HepG2 (cell line): ENCODE measurements around the gene RRAS. TPM values are rescaled to one million over a fixed set of nuclear protein-coding genes. Genes with fewer than 3 reads are reported as not detected.

Experiments used
- AGO1 ChIP-seq: fragments of 200-400 bp; formaldehyde crosslinking; IDR thresholded peaks from 2 replicates; pipeline ENCODE4 v1.6.1; 2017; ENCODE audit warnings: mild to moderate bottlenecking, low read depth, low read length, moderate library complexity; ENCODE audit not compliant: poor library complexity, severe bottlenecking
- ATF7 ChIP-seq, 2 experiments: fragments of 450-650 bp in 1 of 2; sonication (generic) in 1 of 2; formaldehyde crosslinking in 1 of 2; IDR thresholded peaks; 2 replicates each; pipeline versions ENCODE4 v1.4.0 to v1.6.1; 2016 to 2020; ENCODE audit warnings: antibody characterized with exemption in 1 of 2, mild to moderate bottlenecking in 1 of 2, missing genetic modification reagents in 1 of 2
- ATF7-NPFF ChIP-seq: sonication (generic); formaldehyde crosslinking; IDR thresholded peaks from 2 replicates; pipeline ENCODE4 v1.8.1; 2023; ENCODE audit warnings: mild to moderate bottlenecking, low read depth, missing genetic modification reagents, moderate library complexity
- CBX5 ChIP-seq: sonication (generic); formaldehyde crosslinking; IDR thresholded peaks from 2 replicates; pipeline ENCODE4 v1.4.0; 2020; ENCODE audit warnings: missing genetic modification reagents, borderline replicate concordance
- DMAP1 ChIP-seq: IDR thresholded peaks from 2 replicates; pipeline ENCODE4 v1.6.1; 2016
- FOXM1 ChIP-seq: sonication (generic); formaldehyde crosslinking; IDR thresholded peaks from 2 replicates; pipeline ENCODE4 v1.5.0; 2020; ENCODE audit warnings: missing genetic modification reagents
- GTF2F1 ChIP-seq: fragments of 150-350 bp; IDR thresholded peaks from 2 replicates; pipeline ENCODE4 v1.6.1; 2014; ENCODE audit warnings: low read length
- HDAC1 ChIP-seq: sonication (generic); formaldehyde crosslinking; IDR thresholded peaks from 2 replicates; pipeline ENCODE4 v1.5.1; 2020; ENCODE audit warnings: mild to moderate bottlenecking, missing genetic modification reagents
- KDM5B ChIP-seq: sonication (generic); formaldehyde crosslinking; IDR thresholded peaks from 2 replicates; pipeline ENCODE4 v1.4.0; 2020; ENCODE audit warnings: missing genetic modification reagents, mild to moderate bottlenecking, borderline replicate concordance
- MTF1 ChIP-seq: sonication (generic); formaldehyde crosslinking; IDR thresholded peaks from 2 replicates; pipeline ENCODE4 v1.5.0; 2020; ENCODE audit warnings: missing genetic modification reagents
- NR3C1 ChIP-seq: sonication (generic); formaldehyde crosslinking; IDR thresholded peaks from 2 replicates; pipeline ENCODE4 v1.4.0; 2020; ENCODE audit warnings: missing genetic modification reagents
- POLR2G ChIP-seq: fragments of 200-400 bp; formaldehyde crosslinking; IDR thresholded peaks from 2 replicates; pipeline ENCODE4 v1.6.1; 2018; ENCODE audit warnings: mild to moderate bottlenecking, low read depth, low read length, moderate library complexity
- SNAPC2 ChIP-seq: sonication (generic); formaldehyde crosslinking; IDR thresholded peaks from 2 replicates; pipeline ENCODE4 v1.8.1; 2022; ENCODE audit warnings: mild to moderate bottlenecking, missing genetic modification reagents
- STAT6 ChIP-seq: sonication (generic); formaldehyde crosslinking; IDR thresholded peaks from 2 replicates; pipeline ENCODE4 v1.4.0; 2020; ENCODE audit warnings: missing genetic modification reagents, mild to moderate bottlenecking, borderline replicate concordance
- TGIF2 ChIP-seq: IDR thresholded peaks from 2 replicates; pipeline ENCODE4 v1.6.1; 2016; ENCODE audit warnings: control low read depth, missing compliant biosample characterization
- ZBTB38 ChIP-seq: sonication (generic); formaldehyde crosslinking; IDR thresholded peaks from 2 replicates; pipeline ENCODE4 v1.5.1; 2020; ENCODE audit warnings: mild to moderate bottlenecking, missing genetic modification reagents
- ZMYM4 ChIP-seq: sonication (generic); formaldehyde crosslinking; IDR thresholded peaks from 2 replicates; pipeline ENCODE4 v1.8.1; 2023; ENCODE audit warnings: mild to moderate bottlenecking, missing genetic modification reagents
- ZNF121 ChIP-seq: sonication (generic); formaldehyde crosslinking; IDR thresholded peaks from 2 replicates; pipeline ENCODE4 v1.5.0; 2020; ENCODE audit warnings: mild to moderate bottlenecking, missing genetic modification reagents
- ZNF160 ChIP-seq: sonication (generic); formaldehyde crosslinking; IDR thresholded peaks from 2 replicates; pipeline ENCODE4 v1.8.0; 2022; ENCODE audit warnings: mild to moderate bottlenecking, inconsistent platforms, missing genetic modification reagents
- ZNF550 ChIP-seq: sonication (generic); formaldehyde crosslinking; IDR thresholded peaks from 2 replicates; pipeline ENCODE4 v1.4.0; 2020; ENCODE audit warnings: mild to moderate bottlenecking, missing genetic modification reagents, borderline replicate concordance
- ZNF564 ChIP-seq: sonication (generic); formaldehyde crosslinking; IDR thresholded peaks from 2 replicates; pipeline ENCODE4 v1.8.1; 2023; ENCODE audit warnings: mild to moderate bottlenecking, missing genetic modification reagents
- ZNF768 ChIP-seq: sonication (generic); formaldehyde crosslinking; IDR thresholded peaks from 2 replicates; pipeline ENCODE4 v1.4.0; 2020; ENCODE audit warnings: missing genetic modification reagents
- ZNF788 ChIP-seq: sonication (generic); formaldehyde crosslinking; IDR thresholded peaks from 2 replicates; pipeline ENCODE4 v1.5.0; 2020; ENCODE audit warnings: mild to moderate bottlenecking, missing genetic modification reagents, borderline replicate concordance
- ZSCAN20 ChIP-seq: sonication (generic); formaldehyde crosslinking; IDR thresholded peaks from 2 replicates; pipeline ENCODE4 v1.4.0; 2020; ENCODE audit warnings: missing genetic modification reagents, mild to moderate bottlenecking, borderline replicate concordance
- polyA plus RNA-seq, 8 experiments: library from polyadenylated mRNA; depleted of rRNA in 3 of 8; stranded (reverse) in 7 of 8; unstranded in 1 of 8; fragments of >200 nt; fragmentation: Illumina TruSeq in 4 of 8; extraction: Trizol in 4 of 8; gene quantifications; 2 replicates each; pipeline versions ENCODE4 v1.2.1 to v1.2.3, GENCODE V29; 2011 to 2016; ENCODE audit warnings: low read depth in 4 of 8, missing spikeins in 1 of 8, mixed read lengths in 1 of 8; ENCODE audit not compliant: insufficient read depth in 1 of 8
- total RNA-seq, 5 experiments: library from RNA; depleted of rRNA; stranded (reverse); fragments of >200 nt; fragmentation: Illumina TruSeq; extraction: Trizol; gene quantifications; 2 replicates each; pipeline ENCODE4 v1.2.3, GENCODE V29; 2016; ENCODE audit warnings: low read depth in 1 of 5
- TF ChIP-seq, protein P1 (sequence below): IDR thresholded peaks from 2 replicates; pipeline ENCODE4 v1.6.1; 2016; ENCODE audit warnings: low read depth, borderline replicate concordance
- TF ChIP-seq, protein P2 (sequence below): sonication (generic); formaldehyde crosslinking; conservative IDR thresholded peaks from 2 replicates; pipeline ENCODE4 v1.4.0; 2020; ENCODE audit warnings: missing genetic modification reagents

Gene RRAS
- total and polyA plus RNA-seq, 2 of the 13 experiments (the other 11 are each of a cell fraction or from before 2014, with no cell fraction given): 1.5 to 12.0 TPM

DNA sequence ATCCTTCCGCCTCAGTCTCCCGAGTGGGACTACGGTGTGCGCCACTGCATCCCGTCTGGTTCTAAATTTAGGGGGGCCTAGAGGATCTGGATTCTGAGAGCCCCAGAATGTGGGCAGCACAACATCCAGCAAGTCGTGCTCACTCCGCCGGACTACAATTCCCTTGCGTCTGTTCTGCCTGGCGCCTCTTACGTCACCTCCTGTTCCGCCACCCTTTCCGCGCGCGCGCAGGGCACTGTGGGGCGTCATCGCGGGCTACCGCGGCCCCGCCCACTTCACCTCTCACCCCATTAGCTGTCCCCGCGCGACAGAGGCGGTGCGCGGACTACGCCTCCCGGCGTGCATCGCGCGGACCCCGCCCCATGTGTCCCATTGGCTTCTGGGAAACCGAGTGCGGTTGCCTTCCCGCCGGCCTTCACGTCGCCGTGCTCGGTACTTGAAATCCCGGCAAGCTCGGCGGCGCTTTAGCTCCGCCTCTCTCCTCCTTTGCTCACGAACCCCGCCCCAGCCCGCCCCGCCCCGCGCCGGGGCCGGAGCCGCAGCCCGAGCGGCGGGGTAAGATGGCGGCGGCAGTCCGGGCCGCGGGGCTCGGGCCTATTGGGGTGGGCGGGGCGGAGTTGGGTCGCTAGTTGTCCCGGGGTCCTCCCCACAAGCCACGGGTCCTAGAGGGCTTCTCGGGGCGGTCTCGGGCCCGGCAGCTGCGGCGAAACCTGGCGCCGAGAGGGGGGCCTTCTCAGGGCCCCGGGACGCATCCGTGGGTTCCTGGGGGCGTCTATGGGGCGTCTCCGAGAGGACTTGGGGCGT, 1.9 kb upstream of the RRAS start, which contains the start of gene SCAF1 (continued):
- TF ChIP-seq SNAPC2 (CRISPR knock-in tag): no peak
- TF ChIP-seq POLR2G: peak; percentile 84
- peak; percentile 69 for TF ChIP-seq AGO1
- TF ChIP-seq GTF2F1: 0 out of 2 replicates have a peak, but pooled peaks have one; percentile 47
- 0 out of 2 replicates have a peak, but pooled peaks have one; percentile 19 for TF ChIP-seq CBX5 (CRISPR knock-in tag)
- TF ChIP-seq FOXM1: no peak
- TF ChIP-seq NR3C1: no peak
- TF ChIP-seq ATF7 (IDR thresholded peaks at IDR 0.05): peak; percentile 88
- peak; percentile 30; the same call in 1 of the 2 replicates for TF ChIP-seq ATF7 (CRISPR knock-in tag; IDR thresholded peaks at IDR 0.05)
- no peak for TF ChIP-seq ATF7-NPFF (CRISPR knock-in tag)
- peak; percentile 68; the same call in 1 of the 2 replicates for TF ChIP-seq DMAP1 (CRISPR knock-in tag)
- no peak for TF ChIP-seq ZNF768 (CRISPR knock-in tag)
- peak; percentile 51 for TF ChIP-seq HDAC1 (CRISPR knock-in tag)
- peak; percentile 82; the same call in 1 of the 2 replicates for TF ChIP-seq ZNF788 (CRISPR knock-in tag)
- no peak for TF ChIP-seq STAT6 (CRISPR knock-in tag)
- TF ChIP-seq TGIF2: no peak; the same call in 1 of the 2 replicates
- no peak; the same call in none of the 2 replicates for TF ChIP-seq ZMYM4
- TF ChIP-seq, protein P1, sequence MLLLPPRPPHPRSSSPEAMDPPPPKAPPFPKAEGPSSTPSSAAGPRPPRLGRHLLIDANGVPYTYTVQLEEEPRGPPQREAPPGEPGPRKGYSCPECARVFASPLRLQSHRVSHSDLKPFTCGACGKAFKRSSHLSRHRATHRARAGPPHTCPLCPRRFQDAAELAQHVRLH (CRISPR knock-in tag): no peak
- 0 out of 2 replicates have a peak, but pooled peaks have one; percentile 61 for TF ChIP-seq ZNF564 (CRISPR knock-in tag)
- TF ChIP-seq ZNF550: no peak
- TF ChIP-seq ZNF160 (CRISPR knock-in tag): no peak
- TF ChIP-seq, protein P2, sequence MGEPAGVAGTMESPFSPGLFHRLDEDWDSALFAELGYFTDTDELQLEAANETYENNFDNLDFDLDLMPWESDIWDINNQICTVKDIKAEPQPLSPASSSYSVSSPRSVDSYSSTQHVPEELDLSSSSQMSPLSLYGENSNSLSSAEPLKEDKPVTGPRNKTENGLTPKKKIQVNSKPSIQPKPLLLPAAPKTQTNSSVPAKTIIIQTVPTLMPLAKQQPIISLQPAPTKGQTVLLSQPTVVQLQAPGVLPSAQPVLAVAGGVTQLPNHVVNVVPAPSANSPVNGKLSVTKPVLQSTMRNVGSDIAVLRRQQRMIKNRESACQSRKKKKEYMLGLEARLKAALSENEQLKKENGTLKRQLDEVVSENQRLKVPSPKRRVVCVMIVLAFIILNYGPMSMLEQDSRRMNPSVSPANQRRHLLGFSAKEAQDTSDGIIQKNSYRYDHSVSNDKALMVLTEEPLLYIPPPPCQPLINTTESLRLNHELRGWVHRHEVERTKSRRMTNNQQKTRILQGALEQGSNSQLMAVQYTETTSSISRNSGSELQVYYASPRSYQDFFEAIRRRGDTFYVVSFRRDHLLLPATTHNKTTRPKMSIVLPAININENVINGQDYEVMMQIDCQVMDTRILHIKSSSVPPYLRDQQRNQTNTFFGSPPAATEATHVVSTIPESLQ (CRISPR knock-in tag): no peak
- TF ChIP-seq ZSCAN20: no peak
- no peak for TF ChIP-seq KDM5B (CRISPR knock-in tag)
- no peak for TF ChIP-seq ZNF121 (CRISPR knock-in tag)
- 0 out of 2 replicates have a peak, but pooled peaks have one; percentile 19 for TF ChIP-seq ZBTB38 (CRISPR knock-in tag)
- TF ChIP-seq MTF1 (CRISPR knock-in tag): no peak
